ENCODE measurements around the gene SFI1. TPM values are rescaled to one million over a fixed set of nuclear protein-coding genes. Genes with fewer than 3 reads are reported as not detected.
"Not testable (repeated sequence)": the region's sequence is repeated elsewhere in the genome, so short reads cannot be mapped to it uniquely, and the experiment has no call there.

SFI1 gene
- total and polyA plus RNA-seq, 2 of the 4 experiments (the other 2 are of a cell fraction) = 9.9 to 12.0 TPM

- H4K8ac ChIP-seq (ENCODE audit: low read depth in 2 of 2, low read length in 2 of 2); H3K9me1 ChIP-seq (ENCODE audit: insufficient read depth, low read length); intact Hi-C loops (cut with micrococcal nuclease); H2BK20ac ChIP-seq (ENCODE audit: low read depth, low read length); H3K79me1 ChIP-seq (ENCODE audit: low read depth in 1 of 2, low read length in 2 of 2); H3K27ac ChIP-seq (ENCODE audit: insufficient read depth, low read length); H2BK120ac ChIP-seq (ENCODE audit: low read depth, low read length); H3K9me3 ChIP-seq (ENCODE audit: control insufficient read depth, insufficient read depth, low read length); H3K27me3 ChIP-seq (ENCODE audit: control insufficient read depth, insufficient read depth, low read length); H3K4ac ChIP-seq (ENCODE audit: low read depth, low read length); POLR2A ChIA-PET (ENCODE audit: unreplicated experiment); H4K5ac ChIP-seq (ENCODE audit: low read depth, low read length); H3K4me2 ChIP-seq (ENCODE audit: low read depth, low read length); H2AFZ ChIP-seq (replicated peaks; ENCODE audit: low read length, poor library complexity); ATAC-seq (ENCODE audit: low read depth); H2BK5ac ChIP-seq (ENCODE audit: low read depth, low read length, poor library complexity, severe bottlenecking); H3K9ac ChIP-seq (ENCODE audit: low read depth, low read length); H3K23ac ChIP-seq (ENCODE audit: low read depth, low read length); H3K14ac ChIP-seq (replicated peaks; ENCODE audit: low read depth, low read length); H3K4me3 ChIP-seq (ENCODE audit: insufficient read depth, low read depth, low read length); CTCF ChIA-PET; H3K36me3 ChIP-seq (ENCODE audit: control insufficient read depth, insufficient read depth, low read length); H3K56ac ChIP-seq (ENCODE audit: extremely low read depth, insufficient read depth, low read length); H3K18ac ChIP-seq (ENCODE audit: low read depth, low read length); dilution Hi-C loops (cut with HindIII; ENCODE audit: low sequenced_read_pairs, unreplicated experiment); H2BK15ac ChIP-seq (ENCODE audit: low read depth, low read length); H4K91ac ChIP-seq (ENCODE audit: insufficient read depth, low read depth, low read length); H2AK5ac ChIP-seq (ENCODE audit: low read depth, low read length); H2AK9ac ChIP-seq (replicated peaks; ENCODE audit: low read depth, low read length, poor library complexity); in situ Hi-C loops (cut with MboI; ENCODE audit: low sequenced_read_pairs); H3K4me1 ChIP-seq (ENCODE audit: control insufficient read depth, insufficient read depth, low read length); BruUV-seq (replicated peaks); H4K20me1 ChIP-seq (ENCODE audit: insufficient read depth, low read length); DNase-seq: not testable (repeated sequence)
- no CpG with 5 or more reads among the region's 4 CpGs for WGBS, 2 experiments (ENCODE audit: extremely low coverage in 2 of 2, insufficient read length in 1 of 2)
Measured at GRCh38 chr22:31540166-31540565, 43.8 kb downstream of the SFI1 start.

All from IMR-90 (cell line).